ENCODE data around the gene VIPAS39. TPM values are rescaled to one million over a fixed set of nuclear protein-coding genes. Genes with fewer than 3 reads are reported as not detected.

VIPAS39 gene
- total RNA-seq, 1 donor from 2014 or later = 2.8 TPM

DNA sequence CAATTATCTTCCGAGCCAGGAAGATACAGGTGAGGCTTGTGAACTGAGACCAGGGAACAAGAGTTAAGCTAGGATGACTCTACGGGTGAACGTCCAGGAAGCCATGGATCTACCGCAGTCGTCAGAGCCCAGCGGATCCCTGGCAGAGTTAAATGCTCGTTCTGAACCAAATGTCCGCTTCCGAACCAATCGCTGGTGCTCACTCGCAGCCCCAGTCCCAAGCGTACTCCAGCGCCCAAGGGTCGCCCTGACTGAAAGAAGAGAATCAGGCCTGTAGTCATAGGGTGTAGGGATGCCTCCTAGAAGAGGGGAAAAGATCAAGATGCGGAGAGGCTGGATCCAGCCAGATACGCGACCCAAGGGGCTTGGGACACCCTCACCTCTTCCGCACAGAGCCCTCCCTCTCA, 283 bp downstream of the VIPAS39 start:
- intact Hi-C loops (cut with DNase I) = loop anchor here (1.0 to 5.0 kb wide), 7 partner anchors 80 to 645 kb away; partner anchors contain the start of genes ADCK1, ANGEL1, CIPC and GSTZ1
- Histone ChIP-seq H3K36me3 (peaks cover 21 to 39% of the 10 kb centered on the region in 2 donors), H3K4me3 (peak overlapping the region; percentile 71 to 92), H3K27ac (peak overlapping the region; percentile 75 to 86), H3K4me1 (peaks cover 5 to 23% of the 10 kb centered on the region in 2 donors), H3K27me3 (no peaks in the 10 kb centered on the region), H3K9me3 (no peaks in the 10 kb centered on the region)
- TF ChIP-seq, protein P1, sequence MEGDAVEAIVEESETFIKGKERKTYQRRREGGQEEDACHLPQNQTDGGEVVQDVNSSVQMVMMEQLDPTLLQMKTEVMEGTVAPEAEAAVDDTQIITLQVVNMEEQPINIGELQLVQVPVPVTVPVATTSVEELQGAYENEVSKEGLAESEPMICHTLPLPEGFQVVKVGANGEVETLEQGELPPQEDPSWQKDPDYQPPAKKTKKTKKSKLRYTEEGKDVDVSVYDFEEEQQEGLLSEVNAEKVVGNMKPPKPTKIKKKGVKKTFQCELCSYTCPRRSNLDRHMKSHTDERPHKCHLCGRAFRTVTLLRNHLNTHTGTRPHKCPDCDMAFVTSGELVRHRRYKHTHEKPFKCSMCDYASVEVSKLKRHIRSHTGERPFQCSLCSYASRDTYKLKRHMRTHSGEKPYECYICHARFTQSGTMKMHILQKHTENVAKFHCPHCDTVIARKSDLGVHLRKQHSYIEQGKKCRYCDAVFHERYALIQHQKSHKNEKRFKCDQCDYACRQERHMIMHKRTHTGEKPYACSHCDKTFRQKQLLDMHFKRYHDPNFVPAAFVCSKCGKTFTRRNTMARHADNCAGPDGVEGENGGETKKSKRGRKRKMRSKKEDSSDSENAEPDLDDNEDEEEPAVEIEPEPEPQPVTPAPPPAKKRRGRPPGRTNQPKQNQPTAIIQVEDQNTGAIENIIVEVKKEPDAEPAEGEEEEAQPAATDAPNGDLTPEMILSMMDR (IDR thresholded peaks at IDR 0.05) = no peak
- DNase-seq (ENCODE audit: low spot score in 2 of 2) = no peak

DNA sequence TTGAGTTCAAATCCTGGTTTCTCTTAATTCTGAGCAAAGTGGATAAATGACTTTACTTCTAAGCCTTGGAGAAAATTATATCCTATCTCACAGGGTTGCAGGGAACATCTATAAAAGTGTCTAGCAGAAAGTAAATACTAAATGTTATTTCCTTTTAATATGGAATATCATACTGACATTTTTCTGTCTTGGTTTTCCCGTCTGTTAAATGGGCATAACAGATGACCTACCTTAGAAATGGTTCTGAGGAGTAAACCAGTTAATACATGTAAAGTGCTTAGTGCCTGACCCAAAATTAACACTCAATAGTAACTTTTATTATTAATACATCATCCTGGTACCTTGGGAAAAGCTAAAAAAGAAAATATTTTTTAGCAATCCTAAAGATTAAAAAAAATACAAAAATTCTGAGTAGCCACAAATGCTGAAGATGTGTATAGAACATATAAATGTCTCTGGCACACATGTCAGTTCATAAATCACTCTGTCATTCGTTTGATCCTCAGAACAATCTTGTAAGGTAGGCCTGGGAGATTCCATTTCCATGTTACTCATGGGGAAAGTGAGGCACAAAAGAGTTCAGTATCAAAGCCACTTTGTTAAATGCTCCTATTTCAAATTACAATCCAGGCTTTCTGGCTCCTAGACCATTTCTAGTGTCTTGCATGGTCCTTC, 1.3 kb downstream of the VIPAS39 start:
- Histone ChIP-seq H3K27me3 (no peaks in the 10 kb centered on the region), H3K4me3 (peak overlapping the region in 1 of 2 donors; percentile 92), H3K27ac (no peak overlapping the region), H3K4me1 (peaks cover 5 to 23% of the 10 kb centered on the region in 2 donors), H3K9me3 (no peaks in the 10 kb centered on the region), H3K36me3 (peaks cover 13 to 35% of the 10 kb centered on the region in 2 donors)
- intact Hi-C loops (cut with DNase I) = loop anchor here (2.0 to 5.0 kb wide), 5 partner anchors 96 to 644 kb away; partner anchors contain the start of genes ADCK1, ANGEL1, CIPC and SPTLC2
- TF ChIP-seq, protein P1 (IDR thresholded peaks at IDR 0.05) = no peak
- no peak for DNase-seq (ENCODE audit: low spot score in 2 of 2)

DNA sequence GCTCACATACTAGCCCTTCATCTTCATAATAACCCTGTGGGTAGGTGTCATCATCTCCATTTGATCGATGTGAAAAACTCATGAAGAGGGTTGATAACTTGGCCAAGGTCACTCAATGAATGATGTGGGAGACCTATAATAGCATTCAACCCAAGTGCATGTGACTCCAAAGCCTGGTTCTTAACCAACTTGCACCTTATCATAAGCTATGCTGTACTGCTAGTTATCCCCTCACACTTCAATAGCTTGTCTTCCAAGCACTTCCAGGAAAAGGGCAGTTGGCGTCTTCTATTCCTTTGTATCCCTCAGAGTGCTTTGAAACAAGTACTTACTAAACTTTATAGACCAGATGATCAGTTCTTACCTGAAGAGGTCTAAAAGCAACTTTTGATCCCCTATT, 15.2 kb downstream of the VIPAS39 start:
- Histone ChIP-seq H3K36me3 (peaks cover 47 to 81% of the 10 kb centered on the region in 2 donors), H3K4me1 (no peaks in the 10 kb centered on the region), H3K27ac (no peak overlapping the region), H3K27me3 (no peaks in the 10 kb centered on the region), H3K9me3 (no peaks in the 10 kb centered on the region), H3K4me3 (no peak overlapping the region)
- intact Hi-C loops (cut with DNase I) = no loop called here
- no peak for DNase-seq (ENCODE audit: low spot score in 2 of 2)
- TF ChIP-seq, protein P1 (IDR thresholded peaks at IDR 0.05) = no peak

DNA sequence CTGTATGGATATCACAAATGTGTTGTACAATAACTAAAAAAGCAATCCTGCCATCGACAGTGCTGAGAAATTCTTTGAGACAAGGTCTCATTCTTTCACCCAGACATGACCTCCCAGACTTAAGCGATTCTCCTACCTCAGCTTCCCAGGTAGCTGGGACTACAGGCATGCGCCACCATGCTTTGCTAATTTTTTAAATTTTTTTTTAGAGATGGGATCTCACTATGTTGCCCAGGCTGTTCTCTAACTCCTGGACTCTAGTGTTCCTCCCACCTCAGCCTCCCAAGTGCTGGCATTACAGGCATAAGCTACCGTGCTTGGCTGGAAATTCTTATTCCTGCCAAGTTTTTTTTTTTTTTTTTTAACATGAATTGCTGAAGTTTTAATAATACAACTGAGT, 17.5 kb downstream of the VIPAS39 start:
- no peak for DNase-seq (ENCODE audit: low spot score in 2 of 2)
- intact Hi-C loops (cut with DNase I) = no loop called here
- H3K4me3 ChIP-seq = no peak overlapping the region
- H3K4me1 ChIP-seq = no peaks in the 10 kb centered on the region
- no peaks in the 10 kb centered on the region for H3K27me3 ChIP-seq
- no peak overlapping the region for H3K27ac ChIP-seq
- no peaks in the 10 kb centered on the region for H3K9me3 ChIP-seq
- H3K36me3 ChIP-seq = peaks cover 49 to 85% of the 10 kb centered on the region in 2 donors
- TF ChIP-seq, protein P1 (IDR thresholded peaks at IDR 0.05) = no peak

DNA sequence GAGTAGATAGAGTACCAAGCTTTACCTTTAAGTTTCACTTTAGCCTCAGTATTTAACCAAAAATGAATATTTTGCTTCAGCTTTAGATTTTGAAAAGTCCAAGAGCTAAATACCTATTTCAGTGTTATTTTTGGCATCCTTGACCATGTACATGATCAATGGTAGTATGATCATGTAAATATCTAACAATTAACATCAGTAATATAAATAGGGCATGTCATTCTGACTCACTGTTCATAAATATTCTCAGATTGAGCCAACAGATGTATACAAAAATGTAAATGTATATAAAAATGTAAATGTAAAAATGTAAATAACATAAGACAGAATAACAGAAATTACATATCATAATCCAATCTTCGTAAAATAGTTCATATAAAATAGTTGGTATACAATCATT, 18.8 kb downstream of the VIPAS39 start:
- TF ChIP-seq, protein P1 (IDR thresholded peaks at IDR 0.05) = no peak
- no peaks in the 10 kb centered on the region for H3K27me3 ChIP-seq
- no peak overlapping the region for H3K27ac ChIP-seq
- no peaks in the 10 kb centered on the region for H3K4me1 ChIP-seq
- H3K9me3 ChIP-seq = no peaks in the 10 kb centered on the region
- intact Hi-C loops (cut with DNase I) = no loop called here
- H3K4me3 ChIP-seq = no peak overlapping the region
- no peak for DNase-seq (ENCODE audit: low spot score in 2 of 2)
- peaks cover 55 to 88% of the 10 kb centered on the region in 2 donors for H3K36me3 ChIP-seq
